HG02852 (cell line): ENCODE measurements around the gene EHMT2.
"Not testable (repeated sequence)": the region's sequence is repeated elsewhere in the genome, so short reads cannot be mapped to it uniquely, and the experiment has no call there.

Experiments used
- ATAC-seq: cut with Tn5 transposase; IDR thresholded peaks from one replicate; pipeline ENCODE4 v1.9.1; 2021; ENCODE audit warnings: mild to moderate bottlenecking, moderate library complexity; ENCODE audit not compliant: unreplicated experiment

Gene EHMT2

GRCh38 chr6:31897612-31898382 is at the start of gene EHMT2:
Gene EHMT2, minus strand, starts transcription at chr6:31897698. Its CDS starts 21 bp downstream, at chr6:31897677.
- ATAC-seq: peak; percentile 56

- ATAC-seq: no peak
Observed at GRCh38 chr6:31947070-31947675, 49.7 kb upstream of the EHMT2 start.

GRCh38 chr6:31946370-31946885 is 48.9 kb upstream of the EHMT2 start:
- no peak for ATAC-seq

- no peak for ATAC-seq
Observed at GRCh38 chr6:31945507-31946369, 48.2 kb upstream of the EHMT2 start, which contains the start of gene CFB. Gene CFB, plus strand, starts transcription at chr6:31946095. Its CDS starts 127 bp downstream, at chr6:31946222.

GRCh38 chr6:31945154-31945506 is 47.6 kb upstream of the EHMT2 start:
- ATAC-seq: no peak

- no peak for ATAC-seq
Observed at GRCh38 chr6:31943742-31944141, 46.2 kb upstream of the EHMT2 start.

- ATAC-seq: no peak
Observed at GRCh38 chr6:31940256-31940664, 42.8 kb upstream of the EHMT2 start.

- no peak for ATAC-seq
Observed at GRCh38 chr6:31935823-31936222, 38.3 kb upstream of the EHMT2 start.

- ATAC-seq: no peak
Observed at GRCh38 chr6:31935021-31935420, 37.5 kb upstream of the EHMT2 start.

GRCh38 chr6:31933537-31933936 is 36.0 kb upstream of the EHMT2 start:
- no peak for ATAC-seq

- not testable (repeated sequence) for ATAC-seq
Observed at GRCh38 chr6:31932137-31932536, 34.6 kb upstream of the EHMT2 start.

GRCh38 chr6:31930962-31931361 is 33.5 kb upstream of the EHMT2 start:
- ATAC-seq: no peak

GRCh38 chr6:31928672-31928939 is 31.1 kb upstream of the EHMT2 start:
- no peak for ATAC-seq

- ATAC-seq: no peak
Observed at GRCh38 chr6:31927863-31928671, 30.6 kb upstream of the EHMT2 start.

- no peak for ATAC-seq
Observed at GRCh38 chr6:31927242-31927862, 29.9 kb upstream of the EHMT2 start, which contains the start of gene C2. Gene C2, plus strand, starts transcription at chr6:31927717. Its CDS starts 36 bp downstream, at chr6:31927753.

GRCh38 chr6:31922942-31923341 is 25.4 kb upstream of the EHMT2 start:
- ATAC-seq: no peak

GRCh38 chr6:31920811-31921210 is 23.3 kb upstream of the EHMT2 start:
- ATAC-seq: no peak

- ATAC-seq: no peak
Observed at GRCh38 chr6:31919624-31920303, 22.3 kb upstream of the EHMT2 start.

- ATAC-seq: no peak
Observed at GRCh38 chr6:31918069-31918720, 20.7 kb upstream of the EHMT2 start.
